Effector CD8-positive, alpha-beta T cell (primary cell): ENCODE measurements around the gene RGPD4.

ENCODE experiments used
- DNase-seq: peaks from one replicate; lab custom pipeline; 2025; lab: John Stamatoyannopoulos, UW

RGPD4 gene

DNA sequence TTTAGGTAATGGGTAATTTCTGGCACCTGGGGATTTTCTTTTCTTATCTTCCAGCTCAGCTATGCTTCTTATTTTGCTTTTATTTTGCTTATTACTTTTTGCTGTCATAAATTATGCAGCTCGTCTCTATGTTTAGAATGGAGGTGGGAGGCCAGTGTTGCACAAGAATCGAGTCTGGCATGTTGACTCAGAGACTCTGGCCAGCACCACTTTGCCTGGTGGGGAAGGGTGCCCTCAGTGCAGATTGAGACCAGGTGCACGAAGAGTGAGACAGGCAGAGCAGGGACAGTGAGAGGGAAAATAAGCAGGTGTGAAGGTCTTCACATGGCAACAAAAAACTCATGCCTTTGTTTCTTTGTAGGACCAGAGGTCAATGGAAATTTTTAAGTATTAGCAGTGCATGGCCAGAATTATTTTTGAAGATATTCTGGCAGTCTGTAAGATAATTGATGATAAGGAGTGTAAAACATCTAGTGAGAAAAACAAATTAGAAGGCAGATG is 100.4 kb downstream of the RGPD4 start:
- DNase-seq = no peak

DNA sequence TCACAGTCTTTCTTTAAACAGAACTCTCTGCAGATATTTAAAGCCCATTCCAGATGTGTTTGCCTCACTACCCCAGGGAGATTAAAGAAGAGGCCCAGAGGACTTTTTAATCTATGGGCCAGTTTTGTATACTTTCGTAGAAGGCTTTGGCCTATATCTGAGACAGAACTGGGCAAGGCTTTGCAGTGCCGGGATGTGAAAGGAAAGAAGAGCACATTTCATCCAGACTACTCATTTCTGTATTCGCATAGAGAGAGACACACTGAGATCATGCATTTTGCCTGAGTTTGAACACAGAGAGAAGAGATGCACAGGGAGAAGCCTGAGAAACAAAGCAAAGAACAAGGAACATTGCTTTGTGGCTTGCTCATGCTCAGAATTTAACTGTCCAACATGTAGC is 104.7 kb downstream of the RGPD4 start:
- DNase-seq = no peak

GRCh38 chr2:107932488-107932887 is 105.8 kb downstream of the RGPD4 start:
- no peak for DNase-seq

DNA sequence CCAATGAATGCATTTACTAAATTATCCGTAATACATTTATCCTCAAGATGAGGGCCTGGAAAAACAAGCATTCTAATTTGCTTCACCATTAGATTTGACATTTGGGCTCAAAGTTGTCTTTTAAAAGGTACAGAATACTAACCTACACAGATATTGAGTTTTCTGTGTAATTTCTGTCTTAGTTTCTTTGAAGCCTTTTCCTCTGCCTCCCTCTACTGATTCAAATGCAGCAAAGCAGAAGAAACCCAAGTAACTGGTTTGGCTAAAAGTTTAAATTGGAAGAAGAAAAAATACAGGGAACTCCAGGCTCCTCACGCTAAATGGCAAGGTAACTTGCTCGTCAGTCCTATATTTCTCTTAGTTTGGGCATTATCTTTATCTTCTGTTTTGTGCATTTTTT is 106.3 kb downstream of the RGPD4 start:
- no peak for DNase-seq

GRCh38 chr2:107936433-107937359 is 110.0 kb downstream of the RGPD4 start:
- DNase-seq = no peak
